Measurements from ENCODE around the gene ACKR2.

ACKR2 gene

DNA sequence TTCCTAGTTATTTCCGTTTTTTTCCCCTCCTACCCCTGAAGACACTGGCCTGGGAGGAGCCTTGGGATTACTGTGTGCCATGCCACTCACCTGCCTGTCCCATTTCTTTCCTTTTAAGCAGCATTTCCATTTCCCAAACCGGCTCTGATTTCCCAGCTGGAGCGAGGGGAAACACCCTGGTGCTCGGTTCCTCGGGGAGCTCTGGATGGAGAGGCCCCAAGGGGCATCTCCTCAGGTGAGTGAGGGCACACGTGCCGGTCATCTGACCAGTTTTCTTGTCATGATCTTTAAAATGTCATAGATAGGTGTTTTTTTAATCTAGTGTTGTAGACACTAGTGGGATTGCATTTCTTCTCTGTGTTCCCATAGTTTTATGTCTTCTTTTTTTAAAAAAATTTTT lies 99.4 kb downstream of the ACKR2 start:
- TF ChIP-seq, protein P1, sequence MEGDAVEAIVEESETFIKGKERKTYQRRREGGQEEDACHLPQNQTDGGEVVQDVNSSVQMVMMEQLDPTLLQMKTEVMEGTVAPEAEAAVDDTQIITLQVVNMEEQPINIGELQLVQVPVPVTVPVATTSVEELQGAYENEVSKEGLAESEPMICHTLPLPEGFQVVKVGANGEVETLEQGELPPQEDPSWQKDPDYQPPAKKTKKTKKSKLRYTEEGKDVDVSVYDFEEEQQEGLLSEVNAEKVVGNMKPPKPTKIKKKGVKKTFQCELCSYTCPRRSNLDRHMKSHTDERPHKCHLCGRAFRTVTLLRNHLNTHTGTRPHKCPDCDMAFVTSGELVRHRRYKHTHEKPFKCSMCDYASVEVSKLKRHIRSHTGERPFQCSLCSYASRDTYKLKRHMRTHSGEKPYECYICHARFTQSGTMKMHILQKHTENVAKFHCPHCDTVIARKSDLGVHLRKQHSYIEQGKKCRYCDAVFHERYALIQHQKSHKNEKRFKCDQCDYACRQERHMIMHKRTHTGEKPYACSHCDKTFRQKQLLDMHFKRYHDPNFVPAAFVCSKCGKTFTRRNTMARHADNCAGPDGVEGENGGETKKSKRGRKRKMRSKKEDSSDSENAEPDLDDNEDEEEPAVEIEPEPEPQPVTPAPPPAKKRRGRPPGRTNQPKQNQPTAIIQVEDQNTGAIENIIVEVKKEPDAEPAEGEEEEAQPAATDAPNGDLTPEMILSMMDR (IDR thresholded peaks at IDR 0.05; ENCODE audit: low read depth, low read length) = no peak
- no peak overlapping the region for H3K4me3 ChIP-seq (ENCODE audit: low read depth, low read length)
- in situ Hi-C loops (cut with HindIII; ENCODE audit: low sequenced_read_pairs) = no loop called here

DNA sequence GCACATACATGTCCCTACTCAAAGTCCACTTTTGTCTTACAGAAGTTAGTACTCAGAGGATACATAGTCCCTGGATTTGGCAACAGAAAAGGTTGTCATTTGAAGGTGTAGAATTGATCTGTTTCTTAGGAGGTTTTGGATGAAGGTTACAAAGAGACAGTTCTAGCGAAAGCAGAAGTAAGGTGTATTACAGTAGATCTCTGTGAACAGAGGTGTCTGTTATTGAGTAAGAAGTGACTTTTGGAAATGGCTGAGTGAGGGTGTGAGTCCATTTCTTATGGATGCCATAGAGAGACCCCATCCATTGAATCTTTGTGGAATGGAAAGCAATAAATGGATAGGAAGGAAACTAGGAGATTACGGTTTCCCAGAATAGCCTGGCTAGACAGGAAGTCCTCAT lies 102.3 kb downstream of the ACKR2 start:
- TF ChIP-seq, protein P1 (IDR thresholded peaks at IDR 0.05; ENCODE audit: low read depth, low read length) = no peak
- in situ Hi-C loops (cut with HindIII; ENCODE audit: low sequenced_read_pairs) = no loop called here
- no peak for DNase-seq (ENCODE audit: low read depth, low spot score)
- no peak overlapping the region for H3K4me3 ChIP-seq (ENCODE audit: low read depth, low read length)

More for the DNA sequence above, 99.4 kb downstream of the ACKR2 start:
- DNase-seq (ENCODE audit: low read depth, low spot score) = no peak

DNA sequence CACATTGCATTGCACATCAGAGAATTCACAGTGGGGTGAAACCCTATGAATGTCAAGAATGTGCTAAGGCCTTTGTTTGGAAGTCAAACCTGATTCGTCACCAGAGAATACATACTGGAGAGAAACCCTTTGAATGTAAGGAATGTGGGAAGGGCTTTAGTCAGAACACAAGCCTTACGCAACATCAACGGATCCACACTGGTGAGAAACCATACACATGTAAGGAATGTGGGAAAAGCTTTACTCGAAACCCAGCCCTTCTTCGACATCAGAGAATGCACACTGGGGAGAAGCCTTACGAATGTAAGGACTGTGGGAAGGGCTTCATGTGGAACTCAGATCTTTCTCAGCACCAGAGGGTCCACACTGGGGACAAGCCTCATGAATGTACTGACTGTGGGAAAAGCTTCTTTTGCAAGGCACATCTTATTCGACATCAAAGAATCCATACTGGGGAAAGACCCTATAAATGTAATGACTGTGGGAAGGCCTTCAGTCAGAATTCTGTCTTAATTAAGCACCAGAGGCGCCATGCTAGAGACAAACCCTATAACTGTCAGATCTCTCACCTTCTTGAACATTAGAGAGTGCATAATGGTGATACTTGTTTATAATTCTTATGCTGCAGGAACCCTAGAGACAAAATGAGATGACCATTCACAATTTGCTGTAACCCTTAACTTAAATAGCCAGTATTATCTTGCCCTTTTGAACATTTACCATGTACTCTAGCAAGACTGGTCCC lies 105.7 kb downstream of the ACKR2 start:
- TF ChIP-seq, protein P1 (IDR thresholded peaks at IDR 0.05; ENCODE audit: low read depth, low read length) = no peak
- no peak for DNase-seq (ENCODE audit: low read depth, low spot score)
- H3K4me3 ChIP-seq (ENCODE audit: low read depth, low read length) = no peak overlapping the region
- in situ Hi-C loops (cut with HindIII; ENCODE audit: low sequenced_read_pairs) = no loop called here

Data from astrocyte of the spinal cord (primary cell).